B cell (primary cell): ENCODE data around the gene NFKBIA. TPM values are rescaled to one million over a fixed set of nuclear protein-coding genes. Genes with fewer than 3 reads are reported as not detected.

Source experiments
- ATAC-seq: fragments of 200-7000 bp; cut with Tn5 transposase; one replicate; pipeline ENCODE4 v1.10.0; 2021; ENCODE audit warnings: low read depth, mild to moderate bottlenecking, moderate number of reproducible peaks, moderate library complexity
- CTCF ChIA-PET: fragments of 350-600 bp; sonication (Branson Sonifier 250); formaldehyde crosslinking; loops from one replicate; lab custom pipeline; 2021; ENCODE audit warnings: antibody characterized with exemption, inconsistent platforms; lab: Charles Lee
- POLR2A ChIA-PET: fragments of 350-600 bp; sonication (Branson Sonifier 250); formaldehyde crosslinking; loops from one replicate; lab custom pipeline; 2021; ENCODE audit warnings: antibody characterized with exemption; lab: Charles Lee
- DNase-seq: peaks from one replicate; pipeline ENCODE4 v3.0.0; 2013
- H2AFZ ChIP-seq: 2 replicates; pipeline ENCODE4 v1.6.1; 2012; ENCODE audit warnings: mild to moderate bottlenecking, low read depth, low read length; ENCODE audit not compliant: insufficient read depth, poor library complexity, severe bottlenecking
- H3K27ac ChIP-seq, 2 donors: 1 replicate in 1 of 2; 2 replicates in 1 of 2; pipeline ENCODE4 v1.5.1; 2012 to 2013; ENCODE audit warnings: low read length in 2 of 2, mild to moderate bottlenecking in 2 of 2, moderate library complexity in 1 of 2
- H3K27me3 ChIP-seq, 4 experiments: fragments of 200-600 bp in 1 of 4; sonication (generic) in 1 of 4; replicated peaks in 1 of 4; 1 replicate in 2 of 4; 2 replicates in 2 of 4; pipeline versions ENCODE4 v1.6.1 to v1.7.0; 2013 to 2016; ENCODE audit warnings: low read length in 3 of 4, mild to moderate bottlenecking in 2 of 4, mixed read lengths in 1 of 4, moderate library complexity in 1 of 4; ENCODE audit not compliant: insufficient read depth in 4 of 4, control insufficient read depth in 3 of 4; ENCODE audit errors: control extremely low read depth in 1 of 4
- H3K36me3 ChIP-seq, 2 experiments: replicated peaks in 1 of 2; 1 replicate in 1 of 2; 2 replicates in 1 of 2; pipeline versions ENCODE4 v1.6.1 to v1.7.1; 2013; ENCODE audit warnings: low read length in 1 of 2; ENCODE audit not compliant: insufficient read depth in 2 of 2, control insufficient read depth in 1 of 2; ENCODE audit errors: control extremely low read depth in 1 of 2, extremely low read depth in 1 of 2
- H3K4me1 ChIP-seq, 2 donors: fragments of 200-600 bp in 1 of 2; sonication (generic) in 1 of 2; 1 replicate in 1 of 2; 2 replicates in 1 of 2; pipeline versions ENCODE4 v1.5.1 to v1.6.1; 2013 to 2017; ENCODE audit warnings: low read length in 2 of 2; ENCODE audit not compliant: control insufficient read depth in 2 of 2, insufficient read depth in 2 of 2
- H3K4me2 ChIP-seq: replicated peaks from 2 replicates; pipeline ENCODE3; 2012; ENCODE audit warnings: mild to moderate bottlenecking, low read depth, low read length; ENCODE audit not compliant: poor library complexity, severe bottlenecking
- H3K4me3 ChIP-seq, 5 experiments: fragments of 200-600 bp in 1 of 5; sonication (generic) in 1 of 5; 1 replicate in 3 of 5; 2 replicates in 2 of 5; pipeline versions ENCODE4 v1.5.1 to v1.7.0; 2011 to 2016; ENCODE audit warnings: low read length in 4 of 5, mild to moderate bottlenecking in 4 of 5, low read depth in 2 of 5, control low read depth in 1 of 5, moderate library complexity in 1 of 5; ENCODE audit not compliant: insufficient read depth in 1 of 5; ENCODE audit errors: control extremely low read depth in 1 of 5, extremely low read depth in 1 of 5
- H3K79me2 ChIP-seq: fragments of 200-600 bp; sonication (generic); one replicate; pipeline ENCODE4 v1.6.0; 2016; ENCODE audit warnings: low read length; ENCODE audit not compliant: control insufficient read depth, insufficient read depth
- H3K9ac ChIP-seq: fragments of 200-600 bp; sonication (generic); 2 replicates; pipeline ENCODE4 v1.6.1; 2017; ENCODE audit warnings: mild to moderate bottlenecking, low read length, moderate library complexity
- H3K9me3 ChIP-seq, 3 donors: one replicate each; pipeline versions ENCODE4 v1.6.1 to v1.7.1; 2013; ENCODE audit warnings: low read length in 2 of 3; ENCODE audit not compliant: control insufficient read depth in 2 of 3, insufficient read depth in 1 of 3; ENCODE audit errors: control extremely low read depth in 1 of 3
- H4K20me1 ChIP-seq: 2 replicates; pipeline ENCODE4 v1.6.0; 2012; ENCODE audit warnings: mild to moderate bottlenecking, low read length; ENCODE audit not compliant: insufficient read depth, control insufficient read depth, poor library complexity, severe bottlenecking
- H3K27ac Mint-ChIP-seq: one replicate; pipeline ENCODE4 v1.8.0; 2021; ENCODE audit warnings: mixed read lengths
- H3K27me3 Mint-ChIP-seq: one replicate; pipeline ENCODE4 v1.8.0; 2021; ENCODE audit warnings: mixed read lengths
- H3K4me1 Mint-ChIP-seq: one replicate; pipeline ENCODE4 v1.8.0; 2021; ENCODE audit warnings: mixed read lengths
- H3K4me3 Mint-ChIP-seq: one replicate; pipeline ENCODE4 v1.8.0; 2021; ENCODE audit warnings: mixed read lengths
- H3K9me3 Mint-ChIP-seq: one replicate; pipeline ENCODE4 v1.8.0; 2022; ENCODE audit warnings: mixed read lengths; ENCODE audit not compliant: insufficient read depth
- CTCF ChIP-seq: fragments of 200-600 bp; IDR thresholded peaks from one replicate; pipeline ENCODE4 v1.8.0; 2022; ENCODE audit warnings: antibody characterized with exemption, mild to moderate bottlenecking
- EZH2 ChIP-seq: IDR thresholded peaks from 2 replicates; pipeline ENCODE4 v1.6.1; 2012; ENCODE audit warnings: borderline replicate concordance, low read depth, mild to moderate bottlenecking, moderate library complexity, low read length; ENCODE audit not compliant: insufficient read depth, poor library complexity, severe bottlenecking
- WGBS: methylation state at CpG from one replicate; pipeline ENCODE4 v1.1.5; 2013; ENCODE audit warnings: missing lambda C conversion rate; ENCODE audit not compliant: insufficient coverage; 5-methylcytosine and 5-hydroxymethylcytosine counted together
- intact Hi-C: fragments of 100-400 bp; cut with micrococcal nuclease; formaldehyde crosslinking; loops from one replicate; pipeline ENCODE4 v1.10.0; 2022
- polyA plus RNA-seq: library from polyadenylated mRNA; depleted of rRNA; stranded (reverse); fragments of >200 nt; gene quantifications from 2 replicates; pipeline ENCODE4 v1.2.3, GENCODE V29; 2012
- total RNA-seq, 2 donors: library from RNA; stranded (reverse); fragments of 120-200 nt in 1 of 2; gene quantifications; 1 replicate in 1 of 2; 2 replicates in 1 of 2; pipeline versions ENCODE4 v1.2.3 to v1.2.4, GENCODE V29; 2013 to 2022

The NFKBIA gene
- total and polyA plus RNA-seq, 2 donors (not counting 1 experiment from before 2014, with no cell fraction given): 308 to 3,195 TPM

- POLR2A ChIA-PET: no interaction called here
- 85% methylated on average over 11 of the region's 11 CpGs for WGBS
- no peaks in the 10 kb centered on the region for H3K36me3 ChIP-seq
- H3K27me3 ChIP-seq: no peaks in the 10 kb centered on the region
- no peak overlapping the region for H2AFZ ChIP-seq
- no peaks in the 10 kb centered on the region for H3K9me3 ChIP-seq
- H3K27ac ChIP-seq: no peak overlapping the region
- H3K4me3 Mint-ChIP-seq: no peak overlapping the region
- no peak for ATAC-seq
- CTCF ChIA-PET: no interaction called here
- intact Hi-C loops: no loop called here
- H3K4me1 ChIP-seq: no peaks in the 10 kb centered on the region
- H3K9ac ChIP-seq: no peak overlapping the region
- no peaks in the 10 kb centered on the region for H3K4me1 Mint-ChIP-seq
- H3K4me2 ChIP-seq: no peak overlapping the region
- no peak for TF ChIP-seq CTCF
- no peak for TF ChIP-seq EZH2
- H3K4me3 ChIP-seq: no peak overlapping the region
- no peaks in the 10 kb centered on the region for H3K79me2 ChIP-seq
- peak; percentile 3 for DNase-seq
- no peaks in the 10 kb centered on the region for H3K27me3 Mint-ChIP-seq
- H4K20me1 ChIP-seq: no peaks in the 10 kb centered on the region
- H3K9me3 Mint-ChIP-seq: no peaks in the 10 kb centered on the region
- no peak overlapping the region for H3K27ac Mint-ChIP-seq
Measured at GRCh38 chr14:35384455-35385041, 20.0 kb downstream of the NFKBIA start.

- H3K4me3 ChIP-seq: no peak overlapping the region
- Mint-ChIP-seq H3K4me1 (no peaks in the 10 kb centered on the region), H3K27ac (no peak overlapping the region), H3K27me3 (no peaks in the 10 kb centered on the region), H3K4me3 (no peak overlapping the region), H3K9me3 (no peaks in the 10 kb centered on the region)
- H3K79me2 ChIP-seq: no peaks in the 10 kb centered on the region
- H4K20me1 ChIP-seq: no peaks in the 10 kb centered on the region
- H3K4me1 ChIP-seq: no peaks in the 10 kb centered on the region
- TF ChIP-seq EZH2 (no peak), CTCF (no peak)
- no peak for ATAC-seq
- no peak overlapping the region for H2AFZ ChIP-seq
- POLR2A ChIA-PET: no interaction called here
- no peaks in the 10 kb centered on the region for H3K36me3 ChIP-seq
- WGBS: 98% methylated on average over 10 of the region's 10 CpGs
- no peak for DNase-seq
- no peak overlapping the region for H3K27ac ChIP-seq
- CTCF ChIA-PET: no interaction called here
- no peak overlapping the region for H3K9ac ChIP-seq
- intact Hi-C loops: no loop called here
- no peaks in the 10 kb centered on the region for H3K9me3 ChIP-seq
- no peaks in the 10 kb centered on the region for H3K27me3 ChIP-seq
- no peak overlapping the region for H3K4me2 ChIP-seq
Measured at GRCh38 chr14:35383569-35384454, 20.7 kb downstream of the NFKBIA start.
